RWPE1 (cell line): ENCODE data around the gene LSS.

Experiments
- CTCF ChIA-PET: fragments of 350-600 bp; sonication (Branson Sonifier 250); formaldehyde crosslinking; extraction: SDS; loops from one replicate; lab custom pipeline; 2021; lab: Yijun Ruan, JAX
- POLR2A ChIA-PET: fragments of 400-600 bp; formaldehyde crosslinking; extraction: SDS; loops from one replicate; lab custom pipeline; 2020; ENCODE audit warnings: antibody characterized with exemption; ENCODE audit not compliant: low non-redundant PET; lab: Yijun Ruan, JAX
- DNase-seq: peaks from one replicate; pipeline ENCODE4 v3.0.0; 2012; ENCODE audit warnings: low spot score
- H3K27ac ChIP-seq: fragments of 450-650 bp; 2 replicates; pipeline ENCODE4 v1.5.1; 2017
- CTCF ChIP-seq: fragments of 450-650 bp; conservative IDR thresholded peaks from 2 replicates; pipeline ENCODE4 v1.5.1; 2017; ENCODE audit warnings: low read depth, mild to moderate bottlenecking

LSS gene

GRCh38 chr21:46191686-46192575 lies 36.6 kb downstream of the LSS start:
- POLR2A ChIA-PET: no interaction called here

GRCh38 chr21:46191257-46191685 lies 37.3 kb downstream of the LSS start:
- peak; percentile 64 for DNase-seq
- H3K27ac ChIP-seq: peak overlapping the region; percentile 66
- ChIA-PET POLR2A (no interaction called here), CTCF (no interaction called here)
- no peak for TF ChIP-seq CTCF

More at GRCh38 chr21:46191686-46192575, 36.6 kb downstream of the LSS start:
- CTCF ChIA-PET: no interaction called here
- peak overlapping the region; percentile 66 for H3K27ac ChIP-seq
- no peak for TF ChIP-seq CTCF
- no peak for DNase-seq

GRCh38 chr21:46190491-46191131 lies 38.0 kb downstream of the LSS start:
- no peak for TF ChIP-seq CTCF
- CTCF ChIA-PET: interaction anchor here (0.5 kb wide), 1 partner anchor 16 kb away, joined by 3 read pairs; no protein-coding TSS in a partner anchor
- POLR2A ChIA-PET: no interaction called here
- peak overlapping the region; percentile 66 for H3K27ac ChIP-seq
- DNase-seq: no peak

- POLR2A ChIA-PET: interaction anchor here (0.6 kb wide), 1 partner anchor 40 kb away, joined by 3 read pairs; no protein-coding TSS in a partner anchor
- peak overlapping the region; percentile 66 for H3K27ac ChIP-seq
- TF ChIP-seq CTCF: no peak
- CTCF ChIA-PET: interaction anchor here (0.5 to 0.7 kb wide), 3 partner anchors 17 to 116 kb away, joined by 3 to 4 read pairs (median 3); no protein-coding TSS in a partner anchor
- no peak for DNase-seq
Measured at GRCh38 chr21:46189959-46190490, 38.5 kb downstream of the LSS start.

GRCh38 chr21:46189213-46189958 lies 39.2 kb downstream of the LSS start:
- ChIA-PET CTCF (interaction anchor here (0.6 to 0.7 kb wide), 2 partner anchors 38 to 115 kb away, joined by 3 to 4 read pairs; no protein-coding TSS in a partner anchor), POLR2A (interaction anchor here (0.6 kb wide), 1 partner anchor 41 kb away, joined by 3 read pairs; no protein-coding TSS in a partner anchor)

More at GRCh38 chr21:46189213-46189958, 39.2 kb downstream of the LSS start:
- peak overlapping the region; percentile 66 for H3K27ac ChIP-seq
- no peak for DNase-seq
- TF ChIP-seq CTCF: no peak
